Measurements from ENCODE around the gene HDAC4. TPM values are rescaled to one million over a fixed set of nuclear protein-coding genes. Genes with fewer than 3 reads are reported as not detected.

Gene HDAC4
- total and polyA plus RNA-seq, 10 of the 15 experiments (the other 5 are each of a cell fraction or from before 2014, with no cell fraction given): 0.22 to 15.7 (median 4.8) TPM

- H3K4me1 ChIP-seq (ENCODE audit: control insufficient read depth, insufficient read depth, low read length): no peaks in the 10 kb centered on the region
- DNase-seq (ENCODE audit: low read depth, low spot score) (no peak), ATAC-seq (no peak), FAIRE-seq (no peak)
- H3K9ac ChIP-seq (ENCODE audit: control insufficient read depth, insufficient read depth, low read length): no peak overlapping the region
- no peak overlapping the region for H3K4me2 ChIP-seq (ENCODE audit: control insufficient read depth, insufficient read depth)
- intact Hi-C loops (cut with micrococcal nuclease; ENCODE audit: unreplicated experiment) (no loop called here), in situ Hi-C loops (cut with MboI) (no loop called here)
- H3K27ac ChIP-seq (ENCODE audit: control insufficient read depth, insufficient read depth): no peak overlapping the region
- TF ChIP-seq REST (IDR thresholded peaks at IDR 0.05; ENCODE audit: low read depth, low read length) (no peak), CBFB (IDR thresholded peaks at IDR 0.05; ENCODE audit: low read depth) (no peak), ZBTB40 (IDR thresholded peaks at IDR 0.05; ENCODE audit: borderline replicate concordance) (no peak), ZNF384 (IDR thresholded peaks at IDR 0.05; ENCODE audit: borderline replicate concordance, low read depth, low read length) (no peak), PBX3 (IDR thresholded peaks at IDR 0.05; ENCODE audit: insufficient replicate concordance, low read depth, low read length) (no peak), POLR2A (IDR thresholded peaks at IDR 0.05; ENCODE audit: low read depth, low read length) (no peak), PKNOX1 (IDR thresholded peaks at IDR 0.05) (no peak), TBL1XR1 (IDR thresholded peaks at IDR 0.05; ENCODE audit: low read depth, low read length) (no peak), SUPT20H (IDR thresholded peaks at IDR 0.05; ENCODE audit: borderline replicate concordance, control insufficient read depth, low read depth, low read length) (no peak)
- RAD21 ChIA-PET (ENCODE audit: unreplicated experiment): no interaction called here
- H2AFZ ChIP-seq (ENCODE audit: control insufficient read depth, low read depth, low read length): no peak overlapping the region
- SMC1A ChIA-PET (ENCODE audit: uncharacterized antibody, unreplicated experiment): no interaction called here
- POLR2A ChIA-PET: no interaction called here
- H3K79me2 ChIP-seq (ENCODE audit: control insufficient read depth, insufficient read depth, low read length): no peaks in the 10 kb centered on the region
- WGBS (ENCODE audit: insufficient coverage, insufficient replicate concordance, low lambda C conversion rate, missing lambda C conversion rate): 88% methylated on average over 22 of the region's 22 CpGs
- H4K20me1 ChIP-seq (ENCODE audit: control insufficient read depth, insufficient read depth): no peaks in the 10 kb centered on the region
- CTCF ChIA-PET: no interaction called here
- no TSS peak for BruUV-seq (replicated peaks)
- H3K9me3 ChIP-seq (replicated peaks; ENCODE audit: control insufficient read depth, insufficient read depth, low read length): no peaks in the 10 kb centered on the region; the same call in 2 of the 3 replicates
- no peak overlapping the region for H3K4me3 ChIP-seq
- H3K27me3 ChIP-seq (replicated peaks in 1 of 2; ENCODE audit: control insufficient read depth in 2 of 2, insufficient read depth in 2 of 2, low read length in 1 of 2): no peaks in the 10 kb centered on the region
- H3K36me3 ChIP-seq (ENCODE audit: control insufficient read depth in 2 of 2, insufficient read depth in 2 of 2, low read length in 1 of 2): no peaks in the 10 kb centered on the region
Observed at GRCh38 chr2:239156516-239157265, 244.1 kb downstream of the HDAC4 start.

Measured in GM12878 (cell line).